Measurements from ENCODE around the gene REG4.

- no peak for TF ChIP-seq GATA2 (IDR thresholded peaks at IDR 0.05; ENCODE audit: low read depth, low read length)
- TF ChIP-seq GATA3 (IDR thresholded peaks at IDR 0.05; ENCODE audit: low read depth, low read length), result no peak
Measured at GRCh38 chr1:119790451-119791198, 20.6 kb downstream of the REG4 start.
